Measurements from ENCODE around the gene PLXDC1. TPM values are rescaled to one million over a fixed set of nuclear protein-coding genes. Genes with fewer than 3 reads are reported as not detected.

PLXDC1 gene
- total and polyA plus RNA-seq, 2 of the 13 experiments (the other 11 are each of a cell fraction or from before 2014, with no cell fraction given), result not detected

- in situ Hi-C loops (cut with HindIII; ENCODE audit: extremely low pct_ligation_motif_present, low pct_unique_long_range_greater_than_20kb), result loop anchor here (25.0 kb wide), 1 partner anchor 411 kb away; the partner anchor contains the start of gene PSMB3
- no peak overlapping the region for H2AFZ ChIP-seq (ENCODE audit: low read length)
- ATAC-seq (no peak), DNase-seq (ENCODE audit: low spot score) (no peak), FAIRE-seq (no peak)
- H3K9ac ChIP-seq (ENCODE audit: insufficient read depth, low read depth, low read length), result no peak overlapping the region
- WGBS (ENCODE audit: low lambda C conversion rate), result 48% methylated on average over 10 of the region's 10 CpGs
- no peaks in the 10 kb centered on the region for H3K4me1 ChIP-seq (ENCODE audit: insufficient read depth, low read length)
- H4K20me1 ChIP-seq (ENCODE audit: insufficient read depth, low read length), result no peaks in the 10 kb centered on the region; the same call in 1 of the 2 replicates
- intact Hi-C loops (cut with micrococcal nuclease; ENCODE audit: unreplicated experiment), result no loop called here
- ChIA-PET POLR2A (no interaction called here), CTCF (ENCODE audit: low intra/inter-chr PET ratio, low total read pairs) (interaction anchor here (2.0 kb wide), 1 partner anchor 191 kb away, joined by 8 read pairs; no protein-coding TSS in a partner anchor)
- BruUV-seq (replicated peaks), result no TSS peak
- TF ChIP-seq ZBTB44 (CRISPR knock-in tag; IDR thresholded peaks at IDR 0.05) (no peak), GTF3A (CRISPR knock-in tag; conservative IDR thresholded peaks at IDR 0.05) (no peak), AGO2 (optimal IDR thresholded peaks at IDR 0.05; ENCODE audit: low read depth, low read length) (peak; percentile 26)
- no peak overlapping the region for H3K27ac ChIP-seq (ENCODE audit: extremely low read length, insufficient read depth, low read length)
- no peaks in the 10 kb centered on the region for H3K27me3 ChIP-seq (ENCODE audit: control insufficient read depth in 1 of 2, insufficient read depth in 2 of 2, low read length in 2 of 2)
- no peak overlapping the region for H3K4me2 ChIP-seq (ENCODE audit: low read depth, low read length)
- H3K4me3 ChIP-seq (replicated peaks in 1 of 3; ENCODE audit: insufficient read depth in 1 of 3, low read depth in 2 of 3, low read length in 3 of 3), result no peak overlapping the region
- no peaks in the 10 kb centered on the region for H3K36me3 ChIP-seq (replicated peaks in 1 of 2; ENCODE audit: control insufficient read depth in 1 of 2, insufficient read depth in 2 of 2, low read length in 2 of 2)
- H3K79me2 ChIP-seq (ENCODE audit: insufficient read depth, low read length), result no peaks in the 10 kb centered on the region
- no peaks in the 10 kb centered on the region for H3K9me3 ChIP-seq (ENCODE audit: low read length)
Observed at GRCh38 chr17:39173526-39174274, 22.3 kb upstream of the PLXDC1 start.

DNA sequence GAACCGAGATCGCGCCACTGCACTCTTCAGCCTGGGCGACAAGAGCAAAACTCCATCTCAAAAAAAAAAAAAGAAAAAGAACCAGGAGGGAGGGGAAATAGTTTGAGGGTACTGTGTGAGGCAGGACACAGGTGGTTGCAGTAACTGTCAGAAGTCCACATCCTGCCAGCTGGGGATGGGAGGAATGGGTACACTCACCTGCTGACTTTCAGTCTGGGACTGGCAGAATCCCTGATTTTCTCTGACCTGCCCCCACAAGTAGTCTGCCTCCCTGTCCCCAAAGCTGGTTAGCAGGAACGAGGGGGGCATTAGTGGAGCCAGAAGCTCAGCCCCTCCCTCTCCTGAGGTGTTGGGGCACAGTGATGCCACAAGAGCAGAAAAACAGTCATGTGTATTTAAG is 21.6 kb upstream of the PLXDC1 start:
- Histone ChIP-seq H3K9me3 (ENCODE audit: low read length) (no peaks in the 10 kb centered on the region), H3K4me3 (replicated peaks in 1 of 3; ENCODE audit: insufficient read depth in 1 of 3, low read depth in 2 of 3, low read length in 3 of 3) (no peak overlapping the region), H3K27me3 (ENCODE audit: control insufficient read depth in 1 of 2, insufficient read depth in 2 of 2, low read length in 2 of 2) (no peaks in the 10 kb centered on the region), H3K9ac (ENCODE audit: insufficient read depth, low read depth, low read length) (no peak overlapping the region), H3K27ac (ENCODE audit: extremely low read length, insufficient read depth, low read length) (no peak overlapping the region), H3K36me3 (replicated peaks in 1 of 2; ENCODE audit: control insufficient read depth in 1 of 2, insufficient read depth in 2 of 2, low read length in 2 of 2) (no peaks in the 10 kb centered on the region), H4K20me1 (ENCODE audit: insufficient read depth, low read length) (no peaks in the 10 kb centered on the region; the same call in 1 of the 2 replicates), H3K4me1 (ENCODE audit: insufficient read depth, low read length) (no peaks in the 10 kb centered on the region), H3K79me2 (ENCODE audit: insufficient read depth, low read length) (no peaks in the 10 kb centered on the region), H2AFZ (ENCODE audit: low read length) (no peak overlapping the region), H3K4me2 (ENCODE audit: low read depth, low read length) (no peak overlapping the region)
- FAIRE-seq (no peak), ATAC-seq (no peak), DNase-seq (ENCODE audit: low spot score) (no peak)
- intact Hi-C loops (cut with micrococcal nuclease; ENCODE audit: unreplicated experiment), result no loop called here
- in situ Hi-C loops (cut with HindIII; ENCODE audit: extremely low pct_ligation_motif_present, low pct_unique_long_range_greater_than_20kb), result loop anchor here (25.0 kb wide), 1 partner anchor 411 kb away; the partner anchor contains the start of gene PSMB3
- CTCF ChIA-PET (ENCODE audit: low intra/inter-chr PET ratio, low total read pairs), result no interaction called here
- WGBS (ENCODE audit: low lambda C conversion rate), result 46% methylated on average over 5 of the region's 5 CpGs
- POLR2A ChIA-PET, result no interaction called here
- BruUV-seq (replicated peaks), result no TSS peak
- TF ChIP-seq ZEB1 (IDR thresholded peaks at IDR 0.05; ENCODE audit: insufficient replicate concordance, low read depth) (no peak), REL (CRISPR knock-in tag; conservative IDR thresholded peaks at IDR 0.05) (no peak), IRX3 (CRISPR knock-in tag; IDR thresholded peaks at IDR 0.05; ENCODE audit: borderline replicate concordance, low read depth) (no peak), SP4 (CRISPR knock-in tag; IDR thresholded peaks at IDR 0.05) (no peak), DBP (CRISPR knock-in tag; IDR thresholded peaks at IDR 0.05; ENCODE audit: not compliant biosample characterization) (no peak)
- TF ChIP-seq, protein P1, sequence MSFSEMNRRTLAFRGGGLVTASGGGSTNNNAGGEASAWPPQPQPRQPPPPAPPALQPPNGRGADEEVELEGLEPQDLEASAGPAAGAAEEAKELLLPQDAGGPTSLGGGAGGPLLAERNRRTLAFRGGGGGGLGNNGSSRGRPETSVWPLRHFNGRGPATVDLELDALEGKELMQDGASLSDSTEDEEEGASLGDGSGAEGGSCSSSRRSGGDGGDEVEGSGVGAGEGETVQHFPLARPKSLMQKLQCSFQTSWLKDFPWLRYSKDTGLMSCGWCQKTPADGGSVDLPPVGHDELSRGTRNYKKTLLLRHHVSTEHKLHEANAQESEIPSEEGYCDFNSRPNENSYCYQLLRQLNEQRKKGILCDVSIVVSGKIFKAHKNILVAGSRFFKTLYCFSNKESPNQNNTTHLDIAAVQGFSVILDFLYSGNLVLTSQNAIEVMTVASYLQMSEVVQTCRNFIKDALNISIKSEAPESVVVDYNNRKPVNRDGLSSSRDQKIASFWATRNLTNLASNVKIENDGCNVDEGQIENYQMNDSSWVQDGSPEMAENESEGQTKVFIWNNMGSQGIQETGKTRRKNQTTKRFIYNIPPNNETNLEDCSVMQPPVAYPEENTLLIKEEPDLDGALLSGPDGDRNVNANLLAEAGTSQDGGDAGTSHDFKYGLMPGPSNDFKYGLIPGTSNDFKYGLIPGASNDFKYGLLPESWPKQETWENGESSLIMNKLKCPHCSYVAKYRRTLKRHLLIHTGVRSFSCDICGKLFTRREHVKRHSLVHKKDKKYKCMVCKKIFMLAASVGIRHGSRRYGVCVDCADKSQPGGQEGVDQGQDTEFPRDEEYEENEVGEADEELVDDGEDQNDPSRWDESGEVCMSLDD (CRISPR knock-in tag; IDR thresholded peaks at IDR 0.05; ENCODE audit: borderline replicate concordance), result no peak
- TF ChIP-seq, protein P2, sequence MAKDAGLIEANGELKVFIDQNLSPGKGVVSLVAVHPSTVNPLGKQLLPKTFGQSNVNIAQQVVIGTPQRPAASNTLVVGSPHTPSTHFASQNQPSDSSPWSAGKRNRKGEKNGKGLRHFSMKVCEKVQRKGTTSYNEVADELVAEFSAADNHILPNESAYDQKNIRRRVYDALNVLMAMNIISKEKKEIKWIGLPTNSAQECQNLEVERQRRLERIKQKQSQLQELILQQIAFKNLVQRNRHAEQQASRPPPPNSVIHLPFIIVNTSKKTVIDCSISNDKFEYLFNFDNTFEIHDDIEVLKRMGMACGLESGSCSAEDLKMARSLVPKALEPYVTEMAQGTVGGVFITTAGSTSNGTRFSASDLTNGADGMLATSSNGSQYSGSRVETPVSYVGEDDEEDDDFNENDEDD (CRISPR knock-in tag; IDR thresholded peaks at IDR 0.05; ENCODE audit: borderline replicate concordance), result no peak
